D721Med (cell line): Measurements from ENCODE around the gene ANK3.
A peak's percentile ranks its signal among the peaks of the same experiment; 100 is the strongest.

ENCODE experiments used
- DNase-seq: peaks from one replicate; pipeline ENCODE4 v3.0.0; 2011; ENCODE audit warnings: low spot score; ENCODE audit not compliant: insufficient read length
- FAIRE-seq: peaks from 2 replicates; lab custom pipeline; 2011; peaks lifted over from hg19 to GRCh38; lab: Jason Lieb, UNC
- CTCF ChIP-seq: IDR thresholded peaks from 2 replicates; pipeline ENCODE4 v1.5.1; 2012; ENCODE audit warnings: mild to moderate bottlenecking, control low read depth; ENCODE audit not compliant: insufficient read depth; ENCODE audit errors: missing control alignments

The ANK3 gene

DNA sequence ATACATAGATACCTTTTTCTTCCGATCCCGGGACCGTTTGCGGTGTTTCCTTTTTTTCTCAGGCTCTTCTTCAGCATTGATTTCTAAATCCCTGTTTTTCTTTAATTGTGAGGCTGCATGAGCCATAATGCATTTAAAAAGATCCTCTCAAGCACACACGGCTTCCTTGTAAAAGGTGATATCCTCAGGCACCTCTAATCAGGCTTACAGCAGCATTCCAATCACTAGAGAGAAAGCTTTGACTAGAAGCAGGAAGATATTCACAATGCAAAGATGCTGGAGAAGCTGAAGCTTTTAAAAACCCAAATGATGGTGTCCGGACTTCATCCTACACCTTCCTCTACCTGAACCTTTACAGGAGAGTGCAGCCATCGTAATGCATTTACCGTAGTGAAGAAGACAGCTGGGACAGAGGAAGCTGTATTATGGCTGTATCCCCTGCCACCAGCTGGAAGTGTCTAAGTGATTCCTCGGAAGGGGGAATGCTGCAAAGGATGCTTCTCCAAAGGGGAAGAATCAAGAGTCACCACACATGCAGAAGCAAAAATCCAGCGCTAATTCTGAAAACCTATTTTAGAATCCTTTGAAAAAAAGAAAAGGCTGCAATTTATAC lies at the start of gene ANK3:
TSS of gene ANK3 (minus strand) at position 463 of the 613 bp plus-strand sequence. CDS start at position 126, 337 bp downstream.
- no peak for DNase-seq
- FAIRE-seq = peak; percentile 70
- no peak for TF ChIP-seq CTCF

DNA sequence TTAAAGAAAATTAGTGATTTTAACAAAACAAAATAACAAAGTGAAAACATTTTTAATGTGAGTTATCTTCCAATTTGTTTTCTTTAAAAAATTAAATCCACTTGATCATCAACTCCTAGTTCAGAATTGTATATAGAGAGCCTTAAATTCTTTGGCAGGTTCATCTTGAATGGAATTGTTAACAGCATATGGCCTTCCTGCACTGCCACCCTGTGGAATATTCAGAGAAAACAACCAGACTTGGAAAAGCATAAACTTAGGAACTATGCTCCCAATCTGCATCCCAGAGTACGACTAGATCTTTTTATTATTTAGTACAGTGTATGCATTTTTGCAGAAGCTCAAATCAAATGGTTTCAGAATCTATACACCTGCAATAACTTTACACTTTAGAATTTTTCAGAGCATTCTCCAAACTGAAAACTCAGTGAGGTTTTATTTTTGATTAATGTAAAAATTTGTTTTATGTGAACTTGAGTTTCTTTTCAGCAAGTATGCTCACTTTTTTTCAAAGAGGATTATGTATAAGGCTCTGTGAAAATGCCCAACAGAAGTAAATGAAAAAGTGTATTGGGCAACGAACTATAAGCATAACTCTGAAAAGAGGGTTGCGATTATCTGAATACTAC lies 44.9 kb upstream of the ANK3 start:
- peak; percentile 92 for TF ChIP-seq CTCF
- FAIRE-seq (peak; percentile 91), DNase-seq (no peak)

DNA sequence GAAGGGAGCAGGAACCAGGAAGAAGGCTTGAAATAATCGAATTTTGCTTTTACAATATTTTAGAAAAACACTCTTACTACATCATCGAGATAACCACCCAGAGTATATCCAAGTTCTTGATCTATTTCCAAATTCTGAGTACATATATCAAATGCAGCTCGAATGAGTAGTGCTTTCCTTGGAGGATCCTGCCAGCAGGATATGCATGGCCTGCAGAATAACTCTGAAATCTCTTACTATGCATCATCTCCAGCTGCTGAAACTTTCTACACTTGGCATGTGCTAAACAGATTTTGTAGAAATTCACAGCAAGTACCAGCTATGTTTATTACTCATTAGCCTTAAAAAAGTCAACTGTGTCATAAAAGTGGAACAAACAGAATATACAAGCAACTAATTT lies 44.0 kb upstream of the ANK3 start:
- no peak for FAIRE-seq
- no peak for DNase-seq
- no peak for TF ChIP-seq CTCF

- TF ChIP-seq CTCF = no peak
Measured at GRCh38 chr10:60430836-60431597, 41.3 kb upstream of the ANK3 start.

DNA sequence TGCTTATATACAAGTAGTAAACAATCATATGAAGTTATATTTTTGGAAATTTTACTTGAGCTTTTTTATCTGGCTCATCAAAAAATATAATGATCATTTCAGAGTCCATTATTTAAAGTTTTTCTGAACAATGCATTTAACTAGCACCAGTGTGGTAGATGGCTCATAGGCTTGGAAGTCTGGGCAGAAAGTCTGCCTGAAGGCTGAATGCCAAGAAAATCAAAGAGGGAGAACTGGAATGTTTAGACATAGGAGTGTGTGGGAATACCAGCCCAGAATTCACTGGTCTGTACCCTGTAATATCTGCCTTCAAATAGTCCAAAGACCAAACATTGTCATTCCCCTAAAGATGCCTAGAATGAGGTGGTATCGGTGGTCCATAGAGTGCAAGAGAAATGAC lies 40.3 kb upstream of the ANK3 start:
- no peak for TF ChIP-seq CTCF
- DNase-seq (no peak), FAIRE-seq (no peak)

More at GRCh38 chr10:60430836-60431597, 41.3 kb upstream of the ANK3 start:
- FAIRE-seq = no peak
- no peak for DNase-seq

- TF ChIP-seq CTCF = no peak
- no peak for DNase-seq
- no peak for FAIRE-seq
Measured at GRCh38 chr10:60429084-60429849, 39.6 kb upstream of the ANK3 start.
